ENCODE data around the gene DENND1A.

DNA sequence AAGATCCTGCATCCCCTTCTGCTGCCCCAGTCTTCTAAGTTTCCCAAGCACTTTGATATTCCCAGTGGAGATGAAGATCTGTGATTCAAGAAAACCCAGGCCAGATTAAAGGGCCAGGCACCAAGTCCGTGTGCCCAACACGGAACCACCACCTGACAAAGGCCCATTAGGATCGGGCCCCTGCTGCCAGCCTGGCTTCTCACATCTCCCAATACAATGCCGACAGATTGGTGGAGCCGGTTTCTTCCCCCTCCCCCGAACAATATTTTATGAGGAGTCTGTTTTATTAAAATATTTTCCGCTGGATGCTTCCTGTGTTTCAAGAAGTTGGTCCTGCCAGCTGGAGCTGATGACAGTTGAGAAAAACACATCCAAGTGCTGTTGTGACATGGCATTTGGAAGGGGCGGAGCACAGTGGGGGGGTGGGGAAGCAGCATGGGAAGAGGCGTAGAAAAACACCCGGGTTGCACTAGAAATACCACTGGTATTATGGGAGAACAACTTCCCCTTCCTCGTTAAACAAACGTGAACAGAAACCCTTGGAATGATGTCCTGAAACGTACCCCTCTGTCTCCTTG is 528.9 kb downstream of the DENND1A start:
- TF ChIP-seq, protein P1, sequence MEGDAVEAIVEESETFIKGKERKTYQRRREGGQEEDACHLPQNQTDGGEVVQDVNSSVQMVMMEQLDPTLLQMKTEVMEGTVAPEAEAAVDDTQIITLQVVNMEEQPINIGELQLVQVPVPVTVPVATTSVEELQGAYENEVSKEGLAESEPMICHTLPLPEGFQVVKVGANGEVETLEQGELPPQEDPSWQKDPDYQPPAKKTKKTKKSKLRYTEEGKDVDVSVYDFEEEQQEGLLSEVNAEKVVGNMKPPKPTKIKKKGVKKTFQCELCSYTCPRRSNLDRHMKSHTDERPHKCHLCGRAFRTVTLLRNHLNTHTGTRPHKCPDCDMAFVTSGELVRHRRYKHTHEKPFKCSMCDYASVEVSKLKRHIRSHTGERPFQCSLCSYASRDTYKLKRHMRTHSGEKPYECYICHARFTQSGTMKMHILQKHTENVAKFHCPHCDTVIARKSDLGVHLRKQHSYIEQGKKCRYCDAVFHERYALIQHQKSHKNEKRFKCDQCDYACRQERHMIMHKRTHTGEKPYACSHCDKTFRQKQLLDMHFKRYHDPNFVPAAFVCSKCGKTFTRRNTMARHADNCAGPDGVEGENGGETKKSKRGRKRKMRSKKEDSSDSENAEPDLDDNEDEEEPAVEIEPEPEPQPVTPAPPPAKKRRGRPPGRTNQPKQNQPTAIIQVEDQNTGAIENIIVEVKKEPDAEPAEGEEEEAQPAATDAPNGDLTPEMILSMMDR (conservative IDR thresholded peaks at IDR 0.05; ENCODE audit: low read length) = no peak
- no peak for TF ChIP-seq EZH2phosphoT487 (IDR thresholded peaks at IDR 0.05; ENCODE audit: borderline replicate concordance)
